GM23338 (cell line): ENCODE data around the gene MYO1D. TPM values are rescaled to one million over a fixed set of nuclear protein-coding genes. Genes with fewer than 3 reads are reported as not detected.

ENCODE experiments used
- ATAC-seq: fragments of 200-7000 bp; cut with Tn5 transposase; 3 replicates; pipeline ENCODE4 v1.9.1; 2020
- DNase-seq: peaks from one replicate; pipeline ENCODE4 v3.0.0-alpha.2; 2015; ENCODE audit warnings: low spot score
- H2AFZ ChIP-seq: fragments of 200-600 bp; sonication (generic); 2 replicates; pipeline ENCODE4 v1.8.0; 2016; ENCODE audit warnings: antibody characterized with exemption, mild to moderate bottlenecking, moderate library complexity
- H3F3A ChIP-seq: fragments of 200-600 bp; sonication (generic); replicated peaks from 2 replicates; pipeline ENCODE4 v1.8.0; 2017; ENCODE audit warnings: antibody characterized with exemption, mixed run types, low read depth
- H3K27ac ChIP-seq: fragments of 200-600 bp; sonication (generic); 2 replicates; pipeline ENCODE4 v1.6.1; 2016; ENCODE audit warnings: low read depth
- H3K27me3 ChIP-seq: fragments of 200-600 bp; sonication (generic); 2 replicates; pipeline ENCODE4 v1.8.0; 2016; ENCODE audit warnings: mild to moderate bottlenecking, mixed run types, moderate library complexity; ENCODE audit not compliant: insufficient read depth
- H3K36me3 ChIP-seq: fragments of 200-600 bp; sonication (generic); 2 replicates; pipeline ENCODE4 v1.8.0; 2016; ENCODE audit warnings: mild to moderate bottlenecking; ENCODE audit not compliant: insufficient read depth
- H3K4me1 ChIP-seq: fragments of 200-600 bp; sonication (generic); 2 replicates; pipeline ENCODE4 v1.8.0; 2016; ENCODE audit warnings: mild to moderate bottlenecking, moderate library complexity; ENCODE audit not compliant: insufficient read depth
- H3K4me2 ChIP-seq: fragments of 200-600 bp; sonication (generic); 2 replicates; pipeline ENCODE4 v1.7.1; 2017; ENCODE audit warnings: mixed run types
- H3K4me3 ChIP-seq: fragments of 200-600 bp; sonication (generic); 2 replicates; pipeline ENCODE4 v1.6.1; 2016; ENCODE audit warnings: mixed run types
- H3K79me2 ChIP-seq: fragments of 200-600 bp; sonication (generic); replicated peaks from 2 replicates; pipeline ENCODE4 v1.8.0; 2017; ENCODE audit warnings: mild to moderate bottlenecking; ENCODE audit not compliant: insufficient read depth
- H3K9me2 ChIP-seq: fragments of 200-600 bp; sonication (generic); 2 replicates; pipeline ENCODE4 v1.8.0; 2017; ENCODE audit not compliant: insufficient read depth
- H4K20me1 ChIP-seq: fragments of 200-600 bp; sonication (generic); replicated peaks from 2 replicates; pipeline ENCODE4 v1.8.0; 2017; ENCODE audit warnings: mild to moderate bottlenecking; ENCODE audit not compliant: insufficient read depth
- H3K27ac Mint-ChIP-seq: 2 replicates; pipeline ENCODE4 v1.8.0; 2020; ENCODE audit warnings: inconsistent platforms, mild to moderate bottlenecking, moderate library complexity, mixed read lengths
- H3K27me3 Mint-ChIP-seq: 3 replicates; pipeline ENCODE4 v1.8.0; 2022; ENCODE audit warnings: low read depth, mild to moderate bottlenecking, moderate library complexity, mixed read lengths, inconsistent platforms; ENCODE audit not compliant: insufficient read depth, poor library complexity
- H3K36me3 Mint-ChIP-seq: 3 replicates; pipeline ENCODE4 v1.8.0; 2021; ENCODE audit warnings: low read depth, mild to moderate bottlenecking, inconsistent platforms, moderate library complexity, mixed read lengths
- H3K4me1 Mint-ChIP-seq: 3 replicates; pipeline ENCODE4 v1.8.0; 2020; ENCODE audit warnings: mild to moderate bottlenecking, inconsistent platforms, mixed read lengths
- H3K4me3 Mint-ChIP-seq: 3 replicates; pipeline ENCODE4 v1.8.0; 2021; ENCODE audit warnings: moderate library complexity, mild to moderate bottlenecking, inconsistent platforms, mixed read lengths
- H3K9me3 Mint-ChIP-seq: 3 replicates; pipeline ENCODE4 v1.8.0; 2020; ENCODE audit warnings: moderate library complexity, mild to moderate bottlenecking, inconsistent platforms, mixed read lengths
- JUNB ChIP-seq: IDR thresholded peaks from one replicate; pipeline ENCODE4 v1.6.1; 2016; ENCODE audit warnings: antibody characterized with exemption; ENCODE audit not compliant: unreplicated experiment
- polyA plus RNA-seq: library from polyadenylated mRNA; unstranded; fragments of >200 nt; fragmentation: Nextera tagmentation; extraction: Ambion mirVana; gene quantifications from 2 replicates; pipeline ENCODE4 v1.2.1, GENCODE V29; 2016
- total RNA-seq: library from RNA; depleted of rRNA; stranded (reverse); fragments of >200 nt; shearing (Covaris generic); gene quantifications from 2 replicates; pipeline ENCODE4 v1.2.3, GENCODE V29; 2014
- TF ChIP-seq, protein P1 (sequence below): fragments of 250-450 bp; sonication (Bioruptor Pico); IDR thresholded peaks from 2 replicates; pipeline ENCODE4 v1.5.0; 2020; ENCODE audit warnings: mild to moderate bottlenecking, moderate library complexity
- TF ChIP-seq, protein P2 (sequence below), 2 experiments: fragments of 200-600 bp in 1 of 2; sonication (generic) in 1 of 2; conservative IDR thresholded peaks; 2 replicates each; pipeline versions ENCODE4 v1.5.1 to v1.6.1; 2016 to 2017; ENCODE audit warnings: antibody characterized with exemption in 2 of 2, low read depth in 2 of 2, mild to moderate bottlenecking in 2 of 2, moderate library complexity in 1 of 2

Gene MYO1D
- total and polyA plus RNA-seq, 2 experiments from 2014 or later, result 8.6 to 28.6 TPM

GRCh38 chr17:32590974-32591373 is 285.9 kb downstream of the MYO1D start (continued):
- TF ChIP-seq, protein P1, sequence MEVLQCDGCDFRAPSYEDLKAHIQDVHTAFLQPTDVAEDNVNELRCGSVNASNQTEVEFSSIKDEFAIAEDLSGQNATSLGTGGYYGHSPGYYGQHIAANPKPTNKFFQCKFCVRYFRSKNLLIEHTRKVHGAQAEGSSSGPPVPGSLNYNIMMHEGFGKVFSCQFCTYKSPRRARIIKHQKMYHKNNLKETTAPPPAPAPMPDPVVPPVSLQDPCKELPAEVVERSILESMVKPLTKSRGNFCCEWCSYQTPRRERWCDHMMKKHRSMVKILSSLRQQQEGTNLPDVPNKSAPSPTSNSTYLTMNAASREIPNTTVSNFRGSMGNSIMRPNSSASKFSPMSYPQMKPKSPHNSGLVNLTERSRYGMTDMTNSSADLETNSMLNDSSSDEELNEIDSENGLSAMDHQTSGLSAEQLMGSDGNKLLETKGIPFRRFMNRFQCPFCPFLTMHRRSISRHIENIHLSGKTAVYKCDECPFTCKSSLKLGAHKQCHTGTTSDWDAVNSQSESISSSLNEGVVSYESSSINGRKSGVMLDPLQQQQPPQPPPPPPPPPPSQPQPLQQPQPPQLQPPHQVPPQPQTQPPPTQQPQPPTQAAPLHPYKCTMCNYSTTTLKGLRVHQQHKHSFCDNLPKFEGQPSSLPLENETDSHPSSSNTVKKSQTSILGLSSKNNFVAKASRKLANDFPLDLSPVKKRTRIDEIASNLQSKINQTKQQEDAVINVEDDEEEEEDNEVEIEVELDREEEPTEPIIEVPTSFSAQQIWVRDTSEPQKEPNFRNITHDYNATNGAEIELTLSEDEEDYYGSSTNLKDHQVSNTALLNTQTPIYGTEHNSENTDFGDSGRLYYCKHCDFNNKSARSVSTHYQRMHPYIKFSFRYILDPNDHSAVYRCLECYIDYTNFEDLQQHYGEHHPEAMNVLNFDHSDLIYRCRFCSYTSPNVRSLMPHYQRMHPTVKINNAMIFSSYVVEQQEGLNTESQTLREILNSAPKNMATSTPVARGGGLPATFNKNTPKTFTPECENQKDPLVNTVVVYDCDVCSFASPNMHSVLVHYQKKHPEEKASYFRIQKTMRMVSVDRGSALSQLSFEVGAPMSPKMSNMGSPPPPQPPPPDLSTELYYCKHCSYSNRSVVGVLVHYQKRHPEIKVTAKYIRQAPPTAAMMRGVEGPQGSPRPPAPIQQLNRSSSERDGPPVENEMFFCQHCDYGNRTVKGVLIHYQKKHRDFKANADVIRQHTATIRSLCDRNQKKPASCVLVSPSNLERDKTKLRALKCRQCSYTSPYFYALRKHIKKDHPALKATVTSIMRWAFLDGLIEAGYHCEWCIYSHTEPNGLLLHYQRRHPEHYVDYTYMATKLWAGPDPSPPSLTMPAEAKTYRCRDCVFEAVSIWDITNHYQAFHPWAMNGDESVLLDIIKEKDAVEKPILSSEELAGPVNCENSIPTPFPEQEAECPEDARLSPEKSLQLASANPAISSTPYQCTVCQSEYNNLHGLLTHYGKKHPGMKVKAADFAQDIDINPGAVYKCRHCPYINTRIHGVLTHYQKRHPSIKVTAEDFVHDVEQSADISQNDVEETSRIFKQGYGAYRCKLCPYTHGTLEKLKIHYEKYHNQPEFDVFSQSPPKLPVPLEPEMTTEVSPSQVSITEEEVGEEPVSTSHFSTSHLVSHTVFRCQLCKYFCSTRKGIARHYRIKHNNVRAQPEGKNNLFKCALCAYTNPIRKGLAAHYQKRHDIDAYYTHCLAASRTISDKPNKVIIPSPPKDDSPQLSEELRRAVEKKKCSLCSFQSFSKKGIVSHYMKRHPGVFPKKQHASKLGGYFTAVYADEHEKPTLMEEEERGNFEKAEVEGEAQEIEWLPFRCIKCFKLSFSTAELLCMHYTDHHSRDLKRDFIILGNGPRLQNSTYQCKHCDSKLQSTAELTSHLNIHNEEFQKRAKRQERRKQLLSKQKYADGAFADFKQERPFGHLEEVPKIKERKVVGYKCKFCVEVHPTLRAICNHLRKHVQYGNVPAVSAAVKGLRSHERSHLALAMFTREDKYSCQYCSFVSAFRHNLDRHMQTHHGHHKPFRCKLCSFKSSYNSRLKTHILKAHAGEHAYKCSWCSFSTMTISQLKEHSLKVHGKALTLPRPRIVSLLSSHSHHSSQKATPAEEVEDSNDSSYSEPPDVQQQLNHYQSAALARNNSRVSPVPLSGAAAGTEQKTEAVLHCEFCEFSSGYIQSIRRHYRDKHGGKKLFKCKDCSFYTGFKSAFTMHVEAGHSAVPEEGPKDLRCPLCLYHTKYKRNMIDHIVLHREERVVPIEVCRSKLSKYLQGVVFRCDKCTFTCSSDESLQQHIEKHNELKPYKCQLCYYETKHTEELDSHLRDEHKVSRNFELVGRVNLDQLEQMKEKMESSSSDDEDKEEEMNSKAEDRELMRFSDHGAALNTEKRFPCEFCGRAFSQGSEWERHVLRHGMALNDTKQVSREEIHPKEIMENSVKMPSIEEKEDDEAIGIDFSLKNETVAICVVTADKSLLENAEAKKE (CRISPR knock-in tag), result no peak

DNA sequence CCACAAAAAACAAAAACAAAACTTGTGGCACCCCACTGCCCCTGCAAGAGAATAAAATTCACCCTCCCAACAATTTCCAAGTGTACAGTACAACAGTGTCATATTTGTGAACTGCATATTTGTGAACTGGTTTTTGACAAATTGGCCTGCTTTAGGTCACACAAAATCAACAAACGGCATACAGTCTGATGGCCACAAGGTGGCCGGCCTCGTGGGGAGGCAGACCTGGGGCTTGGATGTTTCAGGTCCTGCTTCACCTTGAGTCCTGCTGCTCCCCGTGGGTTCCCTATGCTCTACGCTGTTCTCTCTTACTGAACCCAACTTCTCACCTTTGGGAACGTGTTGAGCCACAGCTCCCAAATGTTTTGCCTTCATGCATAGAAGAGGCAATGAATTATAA is 287.9 kb downstream of the MYO1D start:
- Histone ChIP-seq H4K20me1 (no peaks in the 10 kb centered on the region), H3K79me2 (no peaks in the 10 kb centered on the region), H3F3A (no peaks in the 10 kb centered on the region), H3K4me3 (no peak overlapping the region), H3K4me1 (no peaks in the 10 kb centered on the region), H3K9me2 (no peaks in the 10 kb centered on the region), H2AFZ (no peak overlapping the region), H3K27me3 (no peaks in the 10 kb centered on the region), H3K36me3 (no peaks in the 10 kb centered on the region), H3K27ac (no peak overlapping the region), H3K4me2 (no peak overlapping the region)
- peak; percentile 78 for DNase-seq
- peak; percentile 96 for ATAC-seq
- no peak for TF ChIP-seq JUNB
- TF ChIP-seq, protein P2, sequence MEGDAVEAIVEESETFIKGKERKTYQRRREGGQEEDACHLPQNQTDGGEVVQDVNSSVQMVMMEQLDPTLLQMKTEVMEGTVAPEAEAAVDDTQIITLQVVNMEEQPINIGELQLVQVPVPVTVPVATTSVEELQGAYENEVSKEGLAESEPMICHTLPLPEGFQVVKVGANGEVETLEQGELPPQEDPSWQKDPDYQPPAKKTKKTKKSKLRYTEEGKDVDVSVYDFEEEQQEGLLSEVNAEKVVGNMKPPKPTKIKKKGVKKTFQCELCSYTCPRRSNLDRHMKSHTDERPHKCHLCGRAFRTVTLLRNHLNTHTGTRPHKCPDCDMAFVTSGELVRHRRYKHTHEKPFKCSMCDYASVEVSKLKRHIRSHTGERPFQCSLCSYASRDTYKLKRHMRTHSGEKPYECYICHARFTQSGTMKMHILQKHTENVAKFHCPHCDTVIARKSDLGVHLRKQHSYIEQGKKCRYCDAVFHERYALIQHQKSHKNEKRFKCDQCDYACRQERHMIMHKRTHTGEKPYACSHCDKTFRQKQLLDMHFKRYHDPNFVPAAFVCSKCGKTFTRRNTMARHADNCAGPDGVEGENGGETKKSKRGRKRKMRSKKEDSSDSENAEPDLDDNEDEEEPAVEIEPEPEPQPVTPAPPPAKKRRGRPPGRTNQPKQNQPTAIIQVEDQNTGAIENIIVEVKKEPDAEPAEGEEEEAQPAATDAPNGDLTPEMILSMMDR (conservative IDR thresholded peaks at IDR 0.05; ENCODE audit: low read depth in 2 of 2), result peak; percentile 69 to 71
- Mint-ChIP-seq H3K36me3 (no peaks in the 10 kb centered on the region; the same call in 1 of the 3 replicates), H3K27ac (no peak overlapping the region), H3K27me3 (peaks cover 8% of the 10 kb centered on the region), H3K4me1 (no peaks in the 10 kb centered on the region; the same call in 2 of the 3 replicates), H3K4me3 (no peak overlapping the region), H3K9me3 (0 out of 3 replicates have a peak, but pooled peaks cover 2% of the 10 kb centered on the region)
